Measurements from ENCODE around the gene KCTD18.

Gene KCTD18

GRCh38 chr2:200486529-200486928 lies 23.3 kb downstream of the KCTD18 start:
- DNase-seq (ENCODE audit: low read depth in 1 of 2, low spot score in 1 of 2): no peak

- no peak for DNase-seq (ENCODE audit: low read depth in 1 of 2, low spot score in 1 of 2)
Measured at GRCh38 chr2:200484934-200485333, 24.9 kb downstream of the KCTD18 start.

- DNase-seq (ENCODE audit: low read depth in 1 of 2, low spot score in 1 of 2): no peak
Measured at GRCh38 chr2:200483729-200484198, 26.1 kb downstream of the KCTD18 start.

- DNase-seq (ENCODE audit: low read depth in 1 of 2, low spot score in 1 of 2): no peak
Measured at GRCh38 chr2:200482194-200482593, 27.7 kb downstream of the KCTD18 start.

- no peak for DNase-seq (ENCODE audit: low read depth in 1 of 2, low spot score in 1 of 2)
Measured at GRCh38 chr2:200479692-200480265, 30.1 kb downstream of the KCTD18 start.

GRCh38 chr2:200477667-200478131 lies 32.2 kb downstream of the KCTD18 start:
- no peak for DNase-seq (ENCODE audit: low read depth in 1 of 2, low spot score in 1 of 2)

- no peak for DNase-seq (ENCODE audit: low read depth in 1 of 2, low spot score in 1 of 2)
Measured at GRCh38 chr2:200476836-200477235, 33.0 kb downstream of the KCTD18 start.

GRCh38 chr2:200475795-200476194 lies 34.1 kb downstream of the KCTD18 start:
- DNase-seq (ENCODE audit: low read depth in 1 of 2, low spot score in 1 of 2): no peak

GRCh38 chr2:200472853-200473464 lies 36.9 kb downstream of the KCTD18 start:
- no peak for DNase-seq (ENCODE audit: low read depth in 1 of 2, low spot score in 1 of 2)

GRCh38 chr2:200471928-200472645 lies 37.8 kb downstream of the KCTD18 start:
- DNase-seq (ENCODE audit: low read depth in 1 of 2, low spot score in 1 of 2): no peak

- no peak for DNase-seq (ENCODE audit: low read depth in 1 of 2, low spot score in 1 of 2)
Measured at GRCh38 chr2:200471324-200471848, 38.5 kb downstream of the KCTD18 start.

GRCh38 chr2:200470230-200470629 lies 39.6 kb downstream of the KCTD18 start:
- DNase-seq (ENCODE audit: low read depth in 1 of 2, low spot score in 1 of 2): no peak

- no peak for DNase-seq (ENCODE audit: low read depth in 1 of 2, low spot score in 1 of 2)
Measured at GRCh38 chr2:200469708-200470211, 40.1 kb downstream of the KCTD18 start.

GRCh38 chr2:200467806-200468681 lies 41.8 kb downstream of the KCTD18 start:
- DNase-seq (ENCODE audit: low read depth in 1 of 2, low spot score in 1 of 2): no peak

GRCh38 chr2:200466425-200467418 lies 43.1 kb downstream of the KCTD18 start:
- peak in 1 of 2 donors; percentile 22 for DNase-seq (ENCODE audit: low read depth in 1 of 2, low spot score in 1 of 2)

- DNase-seq (ENCODE audit: low read depth in 1 of 2, low spot score in 1 of 2): no peak
Measured at GRCh38 chr2:200463452-200463851, 46.4 kb downstream of the KCTD18 start.

- DNase-seq (ENCODE audit: low read depth in 1 of 2, low spot score in 1 of 2): no peak
Measured at GRCh38 chr2:200461846-200462710, 47.8 kb downstream of the KCTD18 start.

GRCh38 chr2:200459101-200459500 lies 50.8 kb downstream of the KCTD18 start:
- no peak for DNase-seq (ENCODE audit: low read depth in 1 of 2, low spot score in 1 of 2)

- DNase-seq (ENCODE audit: low read depth in 1 of 2, low spot score in 1 of 2): no peak
Measured at GRCh38 chr2:200456567-200456966, 53.3 kb downstream of the KCTD18 start.
